Breast epithelium (tissue), 3 donors: ENCODE data around the gene CCSER1.

Experiments
- CTCF ChIP-seq, 3 donors: fragments of 450-650 bp; IDR thresholded peaks; one replicate each; pipeline ENCODE4 v1.5.1; 2016 to 2017; ENCODE audit warnings: antibody characterized with exemption in 3 of 3, mild to moderate bottlenecking in 3 of 3, moderate library complexity in 3 of 3
- POLR2A ChIP-seq: fragments of 450-650 bp; IDR thresholded peaks from one replicate; pipeline ENCODE4 v1.6.1; 2016; ENCODE audit warnings: antibody characterized with exemption, mild to moderate bottlenecking, moderate library complexity
- POLR2AphosphoS5 ChIP-seq, 3 donors: sonication (generic); formaldehyde crosslinking; IDR thresholded peaks; one replicate each; pipeline ENCODE4 v1.6.1; 2017; ENCODE audit warnings: antibody characterized with exemption in 3 of 3

GRCh38 chr4:91620952-91621351 is 1493.8 kb downstream of the CCSER1 start:
- TF ChIP-seq POLR2AphosphoS5 (IDR thresholded peaks at IDR 0.05) (no peak), CTCF (IDR thresholded peaks at IDR 0.05) (no peak), POLR2A (no peak)
